NCI-H460 (cell line): ENCODE measurements around the gene FZD7. TPM values are rescaled to one million over a fixed set of nuclear protein-coding genes. Genes with fewer than 3 reads are reported as not detected.

ENCODE experiments used
- DNase-seq: peaks from one replicate; pipeline ENCODE4 v3.0.0-alpha.2; 2016; ENCODE audit warnings: low read depth; ENCODE audit errors: extremely low read depth
- total RNA-seq: library from RNA; depleted of rRNA; stranded (reverse); fragments of >200 nt; shearing (Covaris generic); gene quantifications from 2 replicates; pipeline ENCODE4 v1.2.3, GENCODE V29; 2014

The FZD7 gene
- total RNA-seq, 1 experiment from 2014 or later = 16.8 TPM

DNA sequence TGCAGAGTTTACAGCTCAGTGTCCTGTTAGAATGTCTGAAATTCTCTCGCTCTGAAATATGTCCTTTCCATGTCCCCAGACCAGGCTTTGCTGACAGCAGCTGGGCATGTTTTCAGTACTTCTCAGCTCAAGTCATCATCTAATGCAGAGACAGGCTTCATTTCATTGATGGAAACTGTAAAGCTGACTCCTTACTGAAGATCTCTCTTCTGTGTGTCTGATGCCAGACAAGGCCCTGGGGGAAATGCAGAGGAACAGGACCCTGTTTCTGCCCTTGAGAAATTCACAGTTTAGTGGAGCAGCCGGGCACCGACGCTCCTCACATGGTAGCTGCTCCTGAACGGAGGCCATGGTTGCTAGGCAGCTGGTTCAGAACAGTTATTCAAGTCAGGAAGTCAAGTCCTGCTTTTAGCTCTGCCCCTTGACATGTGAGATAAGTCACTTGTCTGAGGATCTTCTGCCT is 24.6 kb upstream of the FZD7 start:
- no peak for DNase-seq

DNA sequence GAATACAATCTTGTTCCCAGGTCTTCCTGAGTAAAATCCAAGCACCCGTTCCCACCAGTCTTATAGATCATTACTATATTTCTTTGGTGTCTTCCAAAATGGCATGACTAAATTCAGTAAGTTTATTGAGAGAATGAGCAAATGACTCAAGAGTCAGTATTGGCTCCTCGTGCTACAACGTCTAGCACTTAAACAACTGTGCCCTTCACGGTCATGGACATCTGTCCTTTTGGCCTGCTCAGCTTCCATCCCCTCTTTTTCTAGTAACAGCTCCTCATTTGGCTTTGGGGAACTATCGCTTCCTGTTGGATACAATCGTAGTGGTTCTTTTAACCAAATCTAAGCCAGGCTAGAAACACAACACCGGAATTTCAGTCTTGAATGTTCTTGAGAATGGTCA is 24.1 kb upstream of the FZD7 start:
- DNase-seq = no peak

DNA sequence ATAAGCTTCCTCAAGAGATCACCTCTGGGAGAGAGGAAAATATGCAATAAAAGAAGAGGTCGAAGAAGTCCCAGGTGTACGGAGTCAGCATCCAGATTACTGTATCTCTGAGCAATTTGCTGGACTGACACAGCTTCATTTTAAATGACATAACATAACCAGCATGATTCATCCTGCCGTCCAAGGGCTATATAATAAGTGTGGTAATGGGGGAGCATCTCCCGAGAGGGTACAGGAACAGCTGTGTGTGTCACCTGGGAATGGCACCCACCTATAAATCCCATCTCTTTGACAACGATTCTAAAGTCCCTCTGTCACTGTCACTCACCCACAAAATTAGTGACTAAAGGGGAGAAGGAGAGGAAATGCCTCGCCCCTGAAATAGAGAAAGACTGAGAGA is 19.3 kb upstream of the FZD7 start:
- DNase-seq = no peak

DNA sequence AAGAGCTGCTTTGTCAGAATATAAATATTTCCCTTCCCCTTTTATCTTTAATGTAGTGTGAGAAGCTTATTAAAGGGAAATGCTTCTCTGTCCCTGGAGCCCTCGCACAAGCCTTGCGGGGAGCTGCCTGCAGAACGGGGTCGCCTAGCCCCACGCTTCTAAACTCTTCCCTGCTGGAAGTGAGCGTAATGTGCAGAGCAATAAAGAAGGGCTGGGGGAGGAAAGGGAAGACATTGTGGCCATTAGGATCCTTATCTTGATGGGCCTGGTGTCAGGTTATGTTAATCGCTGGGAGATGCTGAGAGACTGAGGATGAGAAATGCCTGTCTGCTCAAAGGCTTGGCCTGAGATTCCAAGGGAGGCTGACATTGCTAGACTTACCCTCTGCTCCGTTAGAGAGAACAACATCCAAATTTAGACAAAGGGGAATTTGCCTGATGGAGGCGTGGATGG is 18.9 kb upstream of the FZD7 start:
- DNase-seq = no peak

DNA sequence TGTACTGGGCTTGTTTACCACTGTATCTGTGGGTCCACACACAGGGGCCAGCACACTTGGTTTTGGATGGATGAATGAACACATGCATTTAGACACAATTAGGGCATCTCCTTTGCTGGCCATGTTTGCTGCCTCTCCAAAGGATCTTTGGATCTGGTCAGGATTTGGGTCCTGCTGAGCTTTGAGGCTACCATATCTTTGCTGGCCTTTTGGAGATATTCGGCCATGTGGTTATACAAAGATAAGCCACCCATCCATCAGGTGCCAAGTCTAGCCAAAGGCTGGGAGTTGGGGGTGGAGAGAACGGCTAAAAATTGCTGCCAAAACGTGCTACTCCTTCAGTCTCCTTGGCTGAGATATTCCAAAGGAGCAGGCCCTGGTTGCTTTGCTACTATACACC is 18.2 kb upstream of the FZD7 start:
- no peak for DNase-seq

DNA sequence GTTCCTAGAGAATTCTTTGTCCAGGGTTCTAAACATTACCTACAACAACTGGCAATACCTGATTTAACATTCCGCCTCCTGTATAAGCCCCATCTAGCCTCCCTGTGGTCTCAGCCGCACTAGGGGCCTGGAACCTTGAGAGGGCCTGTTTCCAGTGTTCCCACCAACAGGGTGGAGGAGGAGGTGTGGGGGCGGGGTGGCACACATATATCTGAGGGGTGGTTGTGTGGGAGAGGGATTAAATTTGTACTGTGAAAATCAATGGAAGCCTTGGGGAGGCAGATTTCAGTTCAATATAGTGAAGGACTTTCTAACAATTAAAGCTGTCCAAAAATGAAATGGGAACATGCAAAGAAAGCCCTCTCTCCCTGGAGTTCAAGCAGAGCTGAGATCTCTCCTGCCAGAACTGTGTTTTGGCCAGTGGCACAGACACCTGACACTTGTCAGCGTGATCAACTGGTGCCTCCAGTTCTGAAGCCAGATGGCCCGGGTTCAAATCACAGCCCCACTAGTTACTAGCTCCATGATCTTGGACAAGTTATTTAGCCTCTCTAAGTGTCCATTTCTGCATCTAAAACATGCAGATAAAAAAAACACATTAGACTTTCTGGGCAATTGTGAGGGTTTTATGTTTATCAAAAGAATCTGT is 17.0 kb upstream of the FZD7 start:
- DNase-seq = no peak

DNA sequence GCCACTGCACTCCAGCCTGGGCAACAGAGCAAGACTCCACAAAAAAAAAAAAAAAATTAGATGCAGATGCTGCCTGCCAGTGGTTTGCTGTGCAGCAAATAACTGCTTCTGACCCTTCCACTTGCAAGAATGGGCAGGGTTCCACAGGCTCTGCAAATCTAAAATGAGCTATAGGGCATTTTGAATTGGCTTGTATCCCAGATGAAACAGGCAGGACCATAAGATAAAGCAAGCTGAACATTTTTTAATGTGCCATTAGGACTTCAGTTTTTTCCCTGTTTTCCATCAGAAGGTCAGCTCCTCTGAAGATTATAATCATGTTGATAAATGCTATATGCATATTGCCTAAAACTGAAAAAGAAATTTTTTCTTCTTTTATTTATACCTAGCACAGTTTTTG is 15.7 kb upstream of the FZD7 start:
- no peak for DNase-seq

DNA sequence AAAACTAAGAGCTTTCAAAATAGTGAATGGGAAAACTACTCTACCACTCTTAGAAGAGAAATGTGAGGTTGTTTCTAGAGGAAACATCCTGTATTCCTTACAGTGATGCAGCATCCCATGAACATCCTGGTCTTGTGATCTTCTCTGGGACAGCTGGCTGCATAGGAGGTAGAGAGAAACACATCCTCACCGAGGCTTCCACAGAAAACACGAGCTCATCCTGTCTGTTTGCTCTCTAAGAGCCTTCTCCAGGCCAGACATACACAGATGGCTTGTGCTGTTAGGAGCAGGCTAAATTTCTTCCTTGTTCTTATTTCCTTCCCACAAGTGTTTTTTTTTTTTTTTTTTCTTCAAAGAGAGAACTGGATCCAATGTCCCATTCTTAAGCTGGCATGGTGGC is 14.7 kb upstream of the FZD7 start:
- no peak for DNase-seq

DNA sequence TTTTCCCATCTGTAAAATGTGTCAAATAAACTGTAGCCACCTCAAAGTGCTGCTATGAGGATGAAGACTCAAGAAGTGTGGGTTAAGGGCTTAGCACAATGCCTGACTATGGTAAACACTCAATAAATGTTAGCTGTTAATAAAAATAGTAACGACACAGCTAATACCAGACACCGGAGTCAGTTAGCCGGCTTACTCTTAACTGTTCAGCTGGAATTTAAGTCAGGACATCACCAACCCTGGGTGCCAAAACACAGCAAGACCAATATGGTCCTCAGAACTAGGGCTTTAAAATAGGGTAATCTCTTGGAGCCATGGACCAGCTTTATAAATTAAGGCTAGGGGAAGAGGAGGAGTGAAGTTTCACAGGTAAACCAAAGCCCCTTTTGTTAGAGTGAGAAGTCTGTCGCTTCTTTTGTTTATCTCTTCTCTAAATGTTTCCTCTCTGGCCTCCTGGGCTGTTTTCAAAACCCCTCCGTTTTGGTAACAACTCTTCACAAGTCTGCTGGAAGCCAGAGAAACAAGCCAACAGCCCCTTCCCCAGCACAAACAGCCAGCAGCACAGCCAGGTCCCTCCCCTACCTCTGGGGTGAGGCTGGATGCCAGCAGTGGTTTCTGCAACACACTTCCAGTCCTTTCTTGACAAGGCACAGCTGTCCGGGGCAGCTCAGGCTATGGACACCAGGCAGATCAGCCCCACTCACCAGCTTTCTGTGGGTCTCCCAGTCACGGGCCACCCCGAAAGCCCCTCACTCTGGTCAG is 13.8 kb upstream of the FZD7 start:
- DNase-seq = no peak

DNA sequence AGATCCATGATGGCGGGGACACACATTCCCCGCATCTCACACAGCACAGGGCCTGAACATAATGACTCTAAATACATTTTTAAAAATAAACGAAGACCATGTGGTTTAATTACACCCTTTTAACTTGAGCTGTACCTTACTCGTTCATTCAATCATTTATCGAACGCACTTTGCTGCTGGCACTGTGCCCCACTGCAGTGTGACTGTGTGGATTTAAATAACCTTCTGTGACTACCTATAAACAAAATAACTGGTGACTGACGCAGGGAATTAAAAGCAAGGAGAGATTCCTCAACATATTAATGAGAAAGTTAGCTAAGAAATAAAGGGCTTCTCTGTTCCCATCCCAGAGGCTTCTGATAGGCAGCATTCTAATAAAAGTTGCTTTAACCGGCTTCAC is 10.9 kb upstream of the FZD7 start:
- no peak for DNase-seq

DNA sequence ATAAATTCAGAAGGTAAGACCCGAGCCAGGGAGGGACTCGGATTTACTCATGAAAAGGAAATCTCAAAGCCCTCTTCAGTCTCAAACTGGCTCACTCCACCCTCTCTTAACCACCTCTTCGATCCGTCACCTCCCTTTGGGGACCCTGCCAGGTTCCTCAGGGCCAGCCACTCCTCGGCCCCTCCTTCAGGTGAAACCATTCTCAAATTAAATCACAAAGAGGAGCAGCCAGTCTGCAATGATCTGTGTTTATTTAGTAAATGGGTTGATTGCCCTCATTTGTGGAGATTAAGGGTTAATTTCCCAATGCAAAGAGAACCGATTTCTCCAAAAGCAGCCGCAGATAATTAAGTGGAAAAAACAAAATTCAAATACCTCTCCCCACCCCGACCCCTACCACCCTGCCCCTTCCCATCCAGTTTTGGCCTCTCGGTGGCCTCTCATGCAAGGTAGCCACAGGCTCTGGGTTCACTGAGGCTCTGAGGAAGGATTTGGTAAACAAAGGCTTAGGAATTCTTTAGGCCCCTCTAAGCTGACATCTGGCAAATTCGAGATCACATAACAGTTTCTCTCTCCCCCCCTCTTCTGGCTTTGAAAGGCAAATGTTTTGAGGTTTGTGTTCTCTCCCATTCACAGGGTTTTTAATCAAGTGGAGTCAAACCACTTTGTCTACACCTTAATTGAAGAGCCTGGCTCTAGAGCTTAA is 10.3 kb upstream of the FZD7 start:
- DNase-seq = no peak

DNA sequence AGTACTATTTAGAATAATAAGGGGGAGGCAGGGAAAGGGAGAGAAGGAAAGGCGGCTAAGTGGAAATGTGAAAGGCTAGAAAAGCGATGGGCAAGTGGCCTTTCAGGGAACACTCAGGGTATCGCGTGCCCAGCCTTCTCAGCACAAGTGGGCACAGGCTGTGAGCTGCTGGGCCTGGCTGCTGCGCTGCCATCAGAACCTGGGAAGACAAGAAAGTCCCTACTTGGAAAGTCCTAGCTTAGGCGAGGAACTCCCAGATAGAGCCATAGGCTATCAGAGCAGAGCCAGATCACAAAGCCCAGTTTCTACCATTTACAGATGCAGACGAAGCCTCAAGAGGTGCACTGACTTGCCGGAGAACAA is 9.8 kb upstream of the FZD7 start:
- no peak for DNase-seq

DNA sequence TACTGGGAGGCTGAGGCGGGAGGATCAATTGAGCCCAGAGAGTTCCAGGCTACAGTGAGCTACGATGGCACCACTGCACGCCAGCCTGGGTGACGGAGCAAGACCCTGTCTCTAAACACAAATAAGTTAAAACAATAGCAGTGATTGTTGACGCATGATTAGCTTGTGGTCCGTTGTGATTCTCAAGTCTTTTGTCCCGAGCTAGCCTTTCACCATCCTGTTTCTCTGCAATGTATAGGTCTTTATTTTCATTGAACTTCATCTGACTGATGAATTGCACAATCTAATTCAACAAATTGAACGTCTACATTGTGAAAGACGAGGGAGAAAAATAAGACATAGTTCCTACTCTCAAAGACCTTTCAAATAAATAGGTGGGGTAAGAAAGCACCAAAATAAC is 8.8 kb upstream of the FZD7 start:
- DNase-seq = no peak

DNA sequence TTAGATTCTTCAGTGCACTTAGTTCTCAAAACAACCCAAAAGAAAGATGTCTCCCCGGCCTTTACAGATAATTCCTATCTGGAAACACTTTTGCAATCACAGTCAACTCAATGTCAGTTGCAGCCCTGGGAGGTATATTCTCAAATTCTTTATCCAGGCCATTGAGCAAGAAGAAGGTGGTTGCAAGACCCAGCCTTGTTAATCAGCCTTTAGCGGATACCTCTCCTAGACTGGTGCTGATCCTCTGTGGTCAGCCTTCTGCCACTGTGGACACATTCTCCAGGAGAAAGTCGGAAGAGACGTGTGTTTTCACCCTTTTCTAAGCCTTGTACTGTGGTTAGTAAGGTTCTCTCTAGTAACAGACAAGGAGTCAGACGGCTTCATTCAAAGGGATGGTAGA is 7.8 kb upstream of the FZD7 start:
- no peak for DNase-seq

DNA sequence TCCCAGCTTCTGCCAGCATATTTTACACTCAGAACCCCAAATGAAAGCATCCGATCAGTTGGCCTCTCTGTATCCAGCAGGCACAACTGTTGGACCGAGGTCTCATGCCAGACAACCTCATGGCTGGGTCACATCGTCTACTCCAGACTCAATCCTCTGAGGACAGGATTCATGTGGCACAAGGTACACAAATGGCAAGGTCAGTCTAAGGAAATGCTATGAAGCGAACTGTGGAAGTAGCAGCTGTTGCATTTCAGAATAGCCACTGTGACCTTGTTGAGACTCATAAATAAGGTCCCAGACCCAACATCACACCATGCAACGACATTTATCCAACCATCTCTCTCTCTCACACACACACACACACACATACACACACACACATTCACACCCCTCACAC is 7.1 kb upstream of the FZD7 start:
- no peak for DNase-seq

DNA sequence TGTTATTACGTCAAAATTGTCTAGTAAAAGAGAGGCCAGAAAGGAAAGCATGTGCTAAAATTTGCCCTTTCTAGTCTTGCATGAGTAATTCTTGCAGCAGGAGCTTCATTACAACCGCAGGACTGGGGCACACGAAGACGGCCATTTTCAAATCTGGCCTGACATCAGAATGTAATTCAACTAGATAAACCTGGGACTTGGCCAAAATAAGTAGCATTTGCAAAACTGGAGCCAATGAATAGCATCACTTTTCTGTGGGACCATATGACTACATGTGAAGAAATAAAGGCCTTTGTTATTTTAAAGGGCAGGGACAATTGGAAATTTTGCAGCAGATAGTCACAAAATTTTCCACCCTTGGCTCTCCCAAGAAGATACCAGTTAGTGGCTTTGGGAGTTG is 3.0 kb upstream of the FZD7 start:
- DNase-seq = no peak

DNA sequence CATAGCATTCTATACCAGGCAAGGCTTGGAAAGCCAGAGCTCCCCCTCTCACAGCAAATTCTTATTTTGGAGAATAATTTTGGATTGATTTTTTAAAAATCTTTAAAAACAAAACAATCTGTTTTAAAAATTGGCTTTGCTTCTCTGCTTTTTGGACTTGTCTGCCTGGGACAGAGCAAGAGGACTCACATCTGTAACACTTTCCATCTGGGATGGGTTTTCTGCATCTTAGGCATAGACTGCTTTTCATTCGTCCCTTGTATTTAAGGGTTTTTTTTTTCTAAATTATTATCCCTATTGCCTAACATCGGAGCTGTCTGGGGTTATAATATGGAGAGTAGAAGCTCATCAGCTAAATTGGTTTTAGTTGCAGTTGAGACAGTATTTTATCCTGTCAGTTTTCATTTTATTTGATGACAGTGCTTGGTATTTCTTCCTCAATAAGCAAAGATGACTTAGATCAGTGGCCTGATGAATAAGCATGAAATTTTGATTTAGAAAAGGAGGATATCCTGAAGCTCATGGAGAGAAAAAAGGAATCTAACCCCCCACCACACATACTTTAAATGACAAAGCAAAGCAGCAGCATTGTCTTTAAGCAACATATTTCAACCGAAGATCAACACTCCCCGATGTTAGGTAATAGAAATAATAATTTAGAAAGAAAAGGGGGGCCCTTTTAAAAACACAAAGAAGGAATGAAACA is 2.3 kb upstream of the FZD7 start:
- DNase-seq = no peak

DNA sequence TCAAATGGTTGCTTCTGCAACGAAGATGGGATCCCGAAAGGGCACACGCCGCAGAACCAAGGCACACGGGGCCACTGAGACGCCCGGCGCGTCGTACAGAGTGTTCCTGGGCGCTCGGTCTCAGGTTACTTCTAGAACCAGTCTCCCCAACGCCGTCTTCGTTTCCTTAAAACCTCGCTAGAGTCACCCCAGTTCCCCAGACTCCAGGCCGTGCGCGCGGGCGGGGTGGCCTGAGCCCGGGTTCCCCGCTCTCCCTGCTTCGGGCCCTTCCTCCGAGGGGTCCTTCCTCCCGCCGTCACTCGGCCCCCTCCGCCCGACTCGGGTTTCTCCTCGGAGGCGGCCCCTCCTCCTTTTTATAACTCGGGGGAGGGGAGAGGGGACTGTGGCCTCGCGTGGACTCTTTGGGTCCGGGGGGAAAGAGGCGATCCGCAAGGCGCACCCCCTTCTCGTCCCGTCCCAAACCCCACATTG is 774 bp upstream of the FZD7 start:
- peak; percentile 23 for DNase-seq

DNA sequence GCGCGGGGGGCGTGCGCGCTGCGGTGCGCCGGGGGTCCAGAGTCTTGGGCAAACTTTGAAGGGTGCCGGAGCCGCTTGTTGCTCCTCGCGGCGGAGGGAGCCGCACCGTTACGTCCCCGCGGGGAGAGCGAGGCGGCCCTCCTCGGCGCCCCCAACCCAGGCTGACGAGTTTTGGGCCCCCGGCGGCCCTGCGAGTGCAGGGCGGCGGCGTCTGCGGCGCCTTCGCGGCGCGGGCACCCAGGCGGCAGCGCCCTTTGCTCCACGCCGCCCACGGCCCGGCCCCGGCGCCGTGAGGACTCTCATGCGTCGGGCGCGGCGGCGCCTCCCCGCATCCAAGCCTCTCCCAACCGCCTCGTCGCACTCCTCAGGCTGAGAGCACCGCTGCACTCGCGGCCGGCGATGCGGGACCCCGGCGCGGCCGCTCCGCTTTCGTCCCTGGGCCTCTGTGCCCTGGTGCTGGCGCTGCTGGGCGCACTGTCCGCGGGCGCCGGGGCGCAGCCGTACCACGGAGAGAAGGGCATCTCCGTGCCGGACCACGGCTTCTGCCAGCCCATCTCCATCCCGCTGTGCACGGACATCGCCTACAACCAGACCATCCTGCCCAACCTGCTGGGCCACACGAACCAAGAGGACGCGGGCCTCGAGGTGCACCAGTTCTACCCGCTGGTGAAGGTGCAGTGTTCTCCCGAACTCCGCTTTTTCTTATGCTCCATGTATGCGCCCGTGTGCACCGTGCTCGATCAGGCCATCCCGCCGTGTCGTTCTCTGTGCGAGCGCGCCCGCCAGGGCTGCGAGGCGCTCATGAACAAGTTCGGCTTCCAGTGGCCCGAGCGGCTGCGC is 814 bp downstream of the FZD7 start:
- DNase-seq = no peak
